ENCODE measurements around the gene NOXO1. TPM values are rescaled to one million over a fixed set of nuclear protein-coding genes. Genes with fewer than 3 reads are reported as not detected.
A peak's percentile ranks its signal among the peaks of the same experiment; 100 is the strongest.

NOXO1 gene, protein sequence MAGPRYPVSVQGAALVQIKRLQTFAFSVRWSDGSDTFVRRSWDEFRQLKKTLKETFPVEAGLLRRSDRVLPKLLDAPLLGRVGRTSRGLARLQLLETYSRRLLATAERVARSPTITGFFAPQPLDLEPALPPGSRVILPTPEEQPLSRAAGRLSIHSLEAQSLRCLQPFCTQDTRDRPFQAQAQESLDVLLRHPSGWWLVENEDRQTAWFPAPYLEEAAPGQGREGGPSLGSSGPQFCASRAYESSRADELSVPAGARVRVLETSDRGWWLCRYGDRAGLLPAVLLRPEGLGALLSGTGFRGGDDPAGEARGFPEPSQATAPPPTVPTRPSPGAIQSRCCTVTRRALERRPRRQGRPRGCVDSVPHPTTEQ
- total RNA-seq = not detected

DNA sequence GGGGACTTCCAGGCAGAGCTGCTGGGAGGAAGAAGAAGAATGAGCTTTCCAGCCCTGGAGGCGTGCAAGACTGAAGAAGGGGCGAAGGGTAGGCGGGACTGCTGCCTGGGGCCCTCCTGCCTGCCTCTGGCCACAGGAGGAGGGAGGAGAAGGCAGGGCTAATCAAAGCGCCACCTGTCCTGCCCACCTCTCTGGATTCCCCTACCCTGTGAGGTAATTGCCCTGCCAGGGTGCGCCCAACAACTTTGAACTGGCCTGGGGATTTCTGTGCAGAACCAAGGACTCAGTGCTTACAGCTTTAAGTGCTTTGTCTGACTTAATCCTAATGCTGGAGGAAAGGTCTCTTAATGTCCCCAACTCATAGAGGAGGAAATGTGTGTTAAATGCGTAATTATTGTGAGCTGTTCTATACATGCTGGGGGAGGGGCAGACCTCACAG is at the start of gene NOXO1:
Gene NOXO1 (minus strand): TSS at position 72 of the 439 bp plus-strand sequence. CDS start 290 bp downstream, outside the sequence.
- DNase-seq (ENCODE audit: low spot score) (no peak), ATAC-seq (no peak)
- intact Hi-C loops (cut with DNase I) = loop anchor here (5.0 kb wide), 1 partner anchor 731 kb away; no protein-coding TSS in a partner anchor

- no peak for ATAC-seq
- intact Hi-C loops (cut with DNase I) = no loop called here
- no peak for DNase-seq (ENCODE audit: low spot score)
Measured at GRCh38 chr16:2030036-2030435, 48.8 kb upstream of the NOXO1 start.

- no peak for ATAC-seq
- intact Hi-C loops (cut with DNase I) = loop anchor here (5.0 kb wide), 1 partner anchor 113 kb away; no protein-coding TSS in a partner anchor
- no peak for DNase-seq (ENCODE audit: low spot score)
Measured at GRCh38 chr16:2029350-2029749, 48.1 kb upstream of the NOXO1 start.

- no peak for ATAC-seq
Measured at GRCh38 chr16:2028620-2029220, 47.5 kb upstream of the NOXO1 start.

GRCh38 chr16:2028146-2028545 is 46.9 kb upstream of the NOXO1 start:
- ATAC-seq = no peak
- intact Hi-C loops (cut with DNase I) = loop anchor here (5.0 kb wide), 1 partner anchor 114 kb away; no protein-coding TSS in a partner anchor
- DNase-seq (ENCODE audit: low spot score) = no peak

More at GRCh38 chr16:2028620-2029220, 47.5 kb upstream of the NOXO1 start:
- intact Hi-C loops (cut with DNase I) = loop anchor here (5.0 kb wide), 1 partner anchor 114 kb away; no protein-coding TSS in a partner anchor
- no peak for DNase-seq (ENCODE audit: low spot score)

GRCh38 chr16:2027024-2028010 is 46.0 kb upstream of the NOXO1 start:
- intact Hi-C loops (cut with DNase I) = loop anchor here (5.0 kb wide), 1 partner anchor 115 kb away; no protein-coding TSS in a partner anchor
- ATAC-seq (no peak), DNase-seq (ENCODE audit: low spot score) (no peak)

DNA sequence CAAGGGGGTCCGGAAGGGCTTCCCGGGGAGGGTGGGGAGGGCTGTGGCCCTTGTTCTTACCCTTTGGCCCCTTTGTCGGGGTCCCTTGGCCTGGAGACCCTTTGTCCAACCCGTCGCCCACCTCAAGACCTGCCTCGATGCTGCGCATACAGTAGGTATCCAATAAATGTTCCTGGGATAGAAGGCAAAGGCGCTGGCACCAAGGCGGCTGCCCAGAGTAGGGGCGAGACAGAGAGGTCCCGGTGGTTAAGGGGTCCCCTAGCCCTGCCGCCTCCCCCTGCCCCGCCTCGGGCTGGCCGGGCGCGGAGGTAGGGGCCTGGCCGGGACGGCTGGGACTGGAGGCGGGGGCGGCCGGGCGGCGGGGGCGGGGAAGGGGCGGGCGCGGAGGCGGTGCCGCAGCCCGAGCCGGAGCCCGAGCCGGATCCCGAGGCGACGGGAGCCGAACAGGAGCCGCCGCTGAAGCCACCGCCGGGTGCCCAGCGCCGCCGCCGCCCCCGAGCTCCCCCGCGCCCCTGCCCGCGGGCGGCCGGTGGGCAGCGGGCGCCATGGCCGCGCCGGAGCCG is 45.3 kb upstream of the NOXO1 start, which contains the start of gene NHERF2:
Gene NHERF2 (plus strand): TSS at position 442 of the 563 bp plus-strand sequence. CDS start 104 bp downstream, at position 546.
- intact Hi-C loops (cut with DNase I) = loop anchor here (5.0 kb wide), 1 partner anchor 116 kb away; no protein-coding TSS in a partner anchor
- ATAC-seq (peak; percentile 4), DNase-seq (ENCODE audit: low spot score) (no peak)

DNA sequence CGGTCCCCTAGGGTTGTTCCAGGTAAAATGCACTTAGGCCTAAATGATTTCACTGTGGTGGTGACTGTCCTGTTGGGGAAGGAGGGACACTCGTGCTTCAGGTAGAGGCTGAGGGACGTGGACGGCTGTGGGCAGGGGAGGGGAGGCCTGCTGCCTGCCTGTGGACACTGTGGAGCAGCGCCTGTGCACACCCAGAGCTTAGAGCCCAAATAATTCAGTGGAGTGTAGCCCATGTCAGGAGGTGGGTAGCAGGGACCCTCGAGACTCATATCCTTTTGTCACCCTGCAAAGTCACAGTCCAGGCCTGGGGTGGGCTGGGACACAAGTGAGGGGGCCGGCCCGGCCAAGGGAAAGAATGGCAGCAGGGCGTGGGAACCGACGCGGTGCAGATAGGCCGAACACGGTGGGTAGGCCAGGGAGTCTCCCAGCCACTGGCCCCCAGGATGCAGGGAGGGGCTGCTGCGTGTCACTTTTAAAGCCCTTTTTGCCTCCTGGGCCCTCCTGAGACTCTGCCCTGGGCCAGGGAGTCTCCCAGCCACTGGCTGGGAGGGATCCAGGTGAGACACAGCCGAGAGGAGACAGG is 44.7 kb upstream of the NOXO1 start:
- ATAC-seq (no peak), DNase-seq (ENCODE audit: low spot score) (no peak)
- intact Hi-C loops (cut with DNase I) = loop anchor here (5.0 kb wide), 1 partner anchor 116 kb away; no protein-coding TSS in a partner anchor

DNA sequence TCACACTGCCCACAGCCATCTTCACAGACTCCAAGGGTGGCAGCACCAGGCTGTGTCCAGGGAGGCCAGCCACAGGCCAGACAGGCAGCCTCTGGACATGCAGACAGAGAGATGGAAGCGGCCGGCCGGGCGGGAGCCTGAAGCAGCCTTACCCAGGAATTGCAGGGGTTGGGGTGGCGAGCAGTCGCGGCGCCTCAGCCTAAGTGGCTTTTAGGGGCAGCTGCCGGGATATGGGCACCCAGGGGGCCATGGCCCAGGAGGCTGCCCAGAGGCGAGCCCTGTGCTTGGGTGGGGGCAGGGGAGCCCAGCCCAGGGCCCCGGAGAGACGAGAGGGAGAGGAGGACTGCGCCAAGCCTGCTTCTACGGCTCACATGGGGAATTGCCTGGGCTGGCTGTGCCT is 44.0 kb upstream of the NOXO1 start:
- no peak for DNase-seq (ENCODE audit: low spot score)
- intact Hi-C loops (cut with DNase I) = loop anchor here (5.0 kb wide), 1 partner anchor 117 kb away; no protein-coding TSS in a partner anchor

GRCh38 chr16:2024032-2024420 is 42.8 kb upstream of the NOXO1 start:
- intact Hi-C loops (cut with DNase I) = no loop called here
- no peak for DNase-seq (ENCODE audit: low spot score)
- ATAC-seq = no peak

More for the DNA sequence above, 44.0 kb upstream of the NOXO1 start:
- ATAC-seq = no peak

DNA sequence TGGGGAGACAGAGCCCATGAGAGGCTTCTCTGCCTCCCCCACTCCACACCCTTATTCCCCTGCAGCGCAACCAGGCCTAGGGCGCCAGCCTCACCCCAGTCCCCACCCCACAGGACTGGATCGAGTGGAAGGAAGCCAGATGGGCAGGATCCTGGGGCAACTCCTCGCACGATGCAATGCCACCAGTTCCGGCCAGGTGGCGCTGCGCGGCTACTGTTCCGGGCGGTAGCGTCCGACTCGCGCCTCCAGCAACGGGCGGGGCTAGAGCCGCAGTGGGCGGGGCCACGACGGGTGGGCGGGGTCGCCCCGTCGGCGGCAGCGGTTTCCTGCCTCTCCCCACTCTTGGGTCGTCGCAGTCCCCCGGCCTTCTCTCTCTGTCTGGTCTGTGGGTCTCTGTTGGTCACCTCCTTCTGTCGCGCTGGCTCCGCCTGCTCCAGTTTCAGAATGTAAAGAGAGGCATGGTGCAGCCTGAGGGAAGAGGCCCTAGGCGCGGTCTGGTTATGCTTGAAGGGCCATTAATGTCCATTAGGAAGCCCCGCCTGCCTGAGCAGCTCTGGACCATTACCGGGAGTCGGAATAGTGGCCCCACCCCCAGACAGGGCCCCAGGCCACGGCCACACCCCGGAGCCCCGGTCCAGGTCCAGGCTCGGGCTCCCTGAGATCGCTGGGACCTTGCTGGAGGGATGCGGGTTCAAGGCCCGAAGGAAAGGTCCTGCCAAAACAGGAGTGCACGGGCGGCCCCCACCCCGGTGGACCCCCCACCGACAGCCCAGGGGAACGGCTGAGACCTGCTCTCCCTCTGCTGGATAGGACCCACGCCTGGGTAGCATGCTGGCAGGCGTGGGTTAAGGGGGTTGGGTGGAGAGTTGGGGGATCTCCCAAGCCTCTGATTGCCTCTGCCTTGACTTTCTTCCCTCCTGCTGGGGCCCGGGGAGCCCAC is 42.1 kb upstream of the NOXO1 start:
- peak; percentile 97 for DNase-seq (ENCODE audit: low spot score)
- intact Hi-C loops (cut with DNase I) = no loop called here
- ATAC-seq = peak; percentile 93

DNA sequence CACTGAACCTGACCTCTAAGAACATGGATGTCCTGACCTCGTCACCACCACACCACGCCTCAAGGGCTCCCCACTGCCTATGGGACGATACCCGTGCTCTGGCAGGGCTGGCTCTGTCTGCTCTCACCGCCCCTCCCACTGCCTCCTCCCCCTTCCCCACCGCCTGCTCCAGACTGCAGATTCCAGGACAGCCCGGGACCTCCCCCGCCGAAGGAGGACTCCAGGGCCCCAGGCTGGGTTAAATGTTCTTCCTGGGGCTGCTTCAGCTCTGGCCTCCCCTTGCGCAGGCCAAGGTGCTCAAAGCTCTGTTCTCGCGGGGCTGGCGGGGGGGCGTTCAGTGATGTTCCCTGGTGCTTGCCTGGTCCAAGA is 41.4 kb upstream of the NOXO1 start:
- ATAC-seq (peak; percentile 28), DNase-seq (ENCODE audit: low spot score) (no peak)
- intact Hi-C loops (cut with DNase I) = no loop called here

DNA sequence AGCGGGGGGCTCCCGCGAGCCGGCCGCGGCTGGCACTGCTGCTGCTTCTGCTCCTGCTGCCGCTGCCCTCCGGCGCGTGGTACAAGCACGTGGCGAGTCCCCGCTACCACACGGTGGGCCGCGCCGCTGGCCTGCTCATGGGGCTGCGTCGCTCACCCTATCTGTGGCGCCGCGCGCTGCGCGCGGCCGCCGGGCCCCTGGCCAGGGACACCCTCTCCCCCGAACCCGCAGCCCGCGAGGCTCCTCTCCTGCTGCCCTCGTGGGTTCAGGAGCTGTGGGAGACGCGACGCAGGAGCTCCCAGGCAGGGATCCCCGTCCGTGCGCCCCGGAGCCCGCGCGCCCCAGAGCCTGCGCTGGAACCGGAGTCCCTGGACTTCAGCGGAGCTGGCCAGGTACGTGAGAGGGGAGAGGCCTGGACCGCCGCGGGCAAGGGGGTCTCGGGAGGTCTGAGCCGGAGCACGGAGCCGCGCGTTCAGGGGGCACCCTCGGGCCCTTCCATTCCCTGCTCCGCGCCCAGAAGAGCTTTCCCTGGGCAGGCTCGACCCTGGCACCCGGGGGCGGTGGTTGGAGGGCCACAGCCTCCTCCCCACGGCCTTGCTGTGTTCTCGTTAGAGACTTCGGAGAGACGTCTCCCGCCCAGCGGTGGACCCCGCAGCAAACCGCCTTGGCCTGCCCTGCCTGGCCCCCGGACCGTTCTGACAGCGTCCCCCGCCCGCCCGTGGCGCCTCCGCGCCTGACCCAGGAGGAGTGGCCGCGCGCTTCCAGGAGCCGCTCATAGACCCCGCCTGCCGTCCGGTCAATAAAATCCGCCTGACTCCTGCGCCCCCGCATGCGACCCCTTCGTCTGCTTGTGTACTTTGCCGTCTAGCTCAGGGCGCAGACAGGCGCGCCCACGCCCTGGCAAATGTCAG is 38.9 kb upstream of the NOXO1 start:
- intact Hi-C loops (cut with DNase I) = loop anchor here (1.0 kb wide), 1 partner anchor 233 kb away; no protein-coding TSS in a partner anchor
- no peak for DNase-seq (ENCODE audit: low spot score)
- ATAC-seq = no peak

- intact Hi-C loops (cut with DNase I) = no loop called here
- DNase-seq (ENCODE audit: low spot score) (no peak), ATAC-seq (no peak)
Measured at GRCh38 chr16:2019518-2019920, 38.2 kb upstream of the NOXO1 start, which contains the start of gene NPW. Gene NPW, plus strand, starts transcription at chr16:2019785.

DNA sequence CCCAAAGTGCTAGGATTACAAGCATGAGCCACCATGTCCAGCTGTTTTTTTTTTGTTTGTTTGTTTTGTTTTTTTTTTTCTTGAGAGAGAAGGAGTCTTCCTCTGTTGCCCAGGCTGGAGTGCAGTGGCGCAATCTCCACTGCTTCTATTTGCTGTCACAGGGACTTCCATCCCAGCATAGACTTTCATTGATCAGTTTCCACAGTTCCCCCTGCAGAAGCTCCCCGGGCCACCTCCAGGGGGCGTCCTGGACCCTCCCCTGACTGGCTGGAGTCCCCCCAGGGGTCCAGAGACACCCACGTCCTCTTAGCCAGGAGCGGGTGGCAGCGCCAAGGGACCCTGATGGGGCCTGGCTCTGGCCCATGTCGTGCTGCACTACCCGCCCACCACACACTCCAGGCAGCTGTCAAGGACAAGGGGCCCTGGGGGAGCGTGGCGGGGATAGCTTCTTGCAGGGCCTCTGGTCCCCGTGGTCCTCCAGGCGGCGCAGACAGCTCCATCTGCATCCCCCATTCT is 35.2 kb upstream of the NOXO1 start:
- ATAC-seq (no peak), DNase-seq (ENCODE audit: low spot score) (no peak)
- intact Hi-C loops (cut with DNase I) = no loop called here

DNA sequence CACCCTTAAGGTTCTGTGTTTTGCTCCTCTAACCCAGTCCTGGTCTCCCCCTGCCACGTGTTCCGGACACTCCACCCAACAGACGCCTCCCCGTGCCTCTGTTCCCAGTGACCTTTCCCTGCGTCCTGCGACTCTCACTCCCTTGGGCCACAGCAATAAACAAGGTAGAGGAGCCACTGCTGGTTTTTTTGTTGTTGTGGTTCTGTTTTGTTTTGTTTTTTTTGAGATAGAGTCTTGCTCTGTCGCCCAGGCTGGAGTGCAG is 34.6 kb upstream of the NOXO1 start:
- intact Hi-C loops (cut with DNase I) = no loop called here
- no peak for ATAC-seq
- DNase-seq (ENCODE audit: low spot score) = no peak
